ENCODE data around the gene METTL2B. TPM values are rescaled to one million over a fixed set of nuclear protein-coding genes. Genes with fewer than 3 reads are reported as not detected.
"Not testable (repeated sequence)": the region's sequence is repeated elsewhere in the genome, so short reads cannot be mapped to it uniquely, and the experiment has no call there.

Gene METTL2B
- total and polyA plus RNA-seq, 2 of the 13 experiments (the other 11 are each of a cell fraction or from before 2014, with no cell fraction given) = 15.5 to 33.1 TPM

DNA sequence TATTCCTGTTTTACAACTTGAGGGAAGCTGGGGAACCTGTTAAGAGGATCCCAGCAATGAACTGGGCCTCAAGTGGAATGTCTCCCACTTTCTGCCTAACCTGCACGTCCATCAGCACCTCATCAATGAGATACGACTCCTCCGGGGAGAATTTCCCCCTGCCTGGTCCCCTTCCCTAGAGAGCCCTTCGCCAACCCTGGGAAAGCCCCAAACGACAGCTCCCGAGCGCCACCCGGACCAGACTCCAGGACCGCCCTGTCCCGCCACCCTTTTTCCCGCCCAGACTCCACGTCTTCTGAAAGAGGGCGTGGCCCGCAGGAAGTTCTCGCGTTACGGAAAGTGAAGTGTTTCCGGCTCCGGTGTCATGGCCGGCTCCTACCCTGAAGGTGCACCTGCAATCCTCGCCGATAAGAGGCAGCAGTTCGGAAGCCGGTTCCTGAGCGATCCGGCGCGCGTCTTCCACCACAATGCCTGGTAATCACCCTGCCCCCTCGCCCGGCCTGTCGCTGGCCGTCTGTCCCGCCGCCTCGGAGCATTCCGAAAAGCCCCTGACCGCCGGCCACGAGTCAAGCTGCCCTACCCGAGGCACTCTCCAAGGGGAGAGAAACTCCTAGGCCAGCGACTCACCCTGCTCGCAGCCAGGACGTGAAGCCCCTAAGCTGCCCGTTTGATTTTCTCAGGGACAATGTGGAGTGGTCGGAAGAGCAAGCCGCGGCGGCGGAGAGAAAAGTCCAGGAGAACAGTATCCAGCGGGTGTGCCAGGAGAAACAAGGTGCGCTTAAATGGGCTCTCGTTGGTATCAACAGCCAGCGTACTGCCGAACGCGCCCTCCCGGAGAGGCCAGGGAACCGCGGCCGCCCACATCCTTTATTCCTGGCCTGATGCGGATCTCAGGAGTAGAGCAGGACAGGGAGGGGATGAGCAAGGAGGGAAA, at the start of gene METTL2B (continued):
- peak; percentile 41; the same call in 1 of the 2 replicates for TF ChIP-seq CREB1 (IDR thresholded peaks at IDR 0.05)
- TF ChIP-seq CREB1 (CRISPR knock-in tag; IDR thresholded peaks at IDR 0.05) = peak; percentile 90
- TF ChIP-seq, protein P1, sequence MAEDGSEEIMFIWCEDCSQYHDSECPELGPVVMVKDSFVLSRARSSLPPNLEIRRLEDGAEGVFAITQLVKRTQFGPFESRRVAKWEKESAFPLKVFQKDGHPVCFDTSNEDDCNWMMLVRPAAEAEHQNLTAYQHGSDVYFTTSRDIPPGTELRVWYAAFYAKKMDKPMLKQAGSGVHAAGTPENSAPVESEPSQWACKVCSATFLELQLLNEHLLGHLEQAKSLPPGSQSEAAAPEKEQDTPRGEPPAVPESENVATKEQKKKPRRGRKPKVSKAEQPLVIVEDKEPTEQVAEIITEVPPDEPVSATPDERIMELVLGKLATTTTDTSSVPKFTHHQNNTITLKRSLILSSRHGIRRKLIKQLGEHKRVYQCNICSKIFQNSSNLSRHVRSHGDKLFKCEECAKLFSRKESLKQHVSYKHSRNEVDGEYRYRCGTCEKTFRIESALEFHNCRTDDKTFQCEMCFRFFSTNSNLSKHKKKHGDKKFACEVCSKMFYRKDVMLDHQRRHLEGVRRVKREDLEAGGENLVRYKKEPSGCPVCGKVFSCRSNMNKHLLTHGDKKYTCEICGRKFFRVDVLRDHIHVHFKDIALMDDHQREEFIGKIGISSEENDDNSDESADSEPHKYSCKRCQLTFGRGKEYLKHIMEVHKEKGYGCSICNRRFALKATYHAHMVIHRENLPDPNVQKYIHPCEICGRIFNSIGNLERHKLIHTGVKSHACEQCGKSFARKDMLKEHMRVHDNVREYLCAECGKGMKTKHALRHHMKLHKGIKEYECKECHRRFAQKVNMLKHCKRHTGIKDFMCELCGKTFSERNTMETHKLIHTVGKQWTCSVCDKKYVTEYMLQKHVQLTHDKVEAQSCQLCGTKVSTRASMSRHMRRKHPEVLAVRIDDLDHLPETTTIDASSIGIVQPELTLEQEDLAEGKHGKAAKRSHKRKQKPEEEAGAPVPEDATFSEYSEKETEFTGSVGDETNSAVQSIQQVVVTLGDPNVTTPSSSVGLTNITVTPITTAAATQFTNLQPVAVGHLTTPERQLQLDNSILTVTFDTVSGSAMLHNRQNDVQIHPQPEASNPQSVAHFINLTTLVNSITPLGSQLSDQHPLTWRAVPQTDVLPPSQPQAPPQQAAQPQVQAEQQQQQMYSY (CRISPR knock-in tag; IDR thresholded peaks at IDR 0.05) = peak; percentile 76
- TF ChIP-seq ZNF777 (CRISPR knock-in tag; IDR thresholded peaks at IDR 0.05) = peak; percentile 54
- 0 out of 2 replicates have a peak, but pooled peaks have one; percentile 66 for TF ChIP-seq ZSCAN12 (CRISPR knock-in tag; IDR thresholded peaks at IDR 0.05)
- TF ChIP-seq CREM (IDR thresholded peaks at IDR 0.05) = peak; percentile 69
- TF ChIP-seq CREM (CRISPR knock-in tag; IDR thresholded peaks at IDR 0.05) = not testable (repeated sequence)
- TF ChIP-seq, protein P2, sequence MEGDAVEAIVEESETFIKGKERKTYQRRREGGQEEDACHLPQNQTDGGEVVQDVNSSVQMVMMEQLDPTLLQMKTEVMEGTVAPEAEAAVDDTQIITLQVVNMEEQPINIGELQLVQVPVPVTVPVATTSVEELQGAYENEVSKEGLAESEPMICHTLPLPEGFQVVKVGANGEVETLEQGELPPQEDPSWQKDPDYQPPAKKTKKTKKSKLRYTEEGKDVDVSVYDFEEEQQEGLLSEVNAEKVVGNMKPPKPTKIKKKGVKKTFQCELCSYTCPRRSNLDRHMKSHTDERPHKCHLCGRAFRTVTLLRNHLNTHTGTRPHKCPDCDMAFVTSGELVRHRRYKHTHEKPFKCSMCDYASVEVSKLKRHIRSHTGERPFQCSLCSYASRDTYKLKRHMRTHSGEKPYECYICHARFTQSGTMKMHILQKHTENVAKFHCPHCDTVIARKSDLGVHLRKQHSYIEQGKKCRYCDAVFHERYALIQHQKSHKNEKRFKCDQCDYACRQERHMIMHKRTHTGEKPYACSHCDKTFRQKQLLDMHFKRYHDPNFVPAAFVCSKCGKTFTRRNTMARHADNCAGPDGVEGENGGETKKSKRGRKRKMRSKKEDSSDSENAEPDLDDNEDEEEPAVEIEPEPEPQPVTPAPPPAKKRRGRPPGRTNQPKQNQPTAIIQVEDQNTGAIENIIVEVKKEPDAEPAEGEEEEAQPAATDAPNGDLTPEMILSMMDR (CRISPR knock-in tag; IDR thresholded peaks at IDR 0.05) = peak; percentile 77
- peak; percentile 81; the same call in 1 of the 2 replicates for TF ChIP-seq PITX1 (CRISPR knock-in tag; IDR thresholded peaks at IDR 0.05)
- peak; percentile 56; the same call in 1 of the 2 replicates for TF ChIP-seq ZNF788 (CRISPR knock-in tag; IDR thresholded peaks at IDR 0.05; ENCODE audit: borderline replicate concordance)
- peak; percentile 98 for TF ChIP-seq GATAD1 (CRISPR knock-in tag; IDR thresholded peaks at IDR 0.05)
- peak; percentile 82; the same call in 1 of the 2 replicates for TF ChIP-seq ZNF350 (CRISPR knock-in tag; IDR thresholded peaks at IDR 0.05; ENCODE audit: borderline replicate concordance, low read depth)
- peak; percentile 94 for TF ChIP-seq SPEN (CRISPR knock-in tag; IDR thresholded peaks at IDR 0.05; ENCODE audit: low read depth)
- TF ChIP-seq ZNF263 (CRISPR knock-in tag; IDR thresholded peaks at IDR 0.05) = peak; percentile 45; the same call in 1 of the 2 replicates
- TF ChIP-seq, protein P3, sequence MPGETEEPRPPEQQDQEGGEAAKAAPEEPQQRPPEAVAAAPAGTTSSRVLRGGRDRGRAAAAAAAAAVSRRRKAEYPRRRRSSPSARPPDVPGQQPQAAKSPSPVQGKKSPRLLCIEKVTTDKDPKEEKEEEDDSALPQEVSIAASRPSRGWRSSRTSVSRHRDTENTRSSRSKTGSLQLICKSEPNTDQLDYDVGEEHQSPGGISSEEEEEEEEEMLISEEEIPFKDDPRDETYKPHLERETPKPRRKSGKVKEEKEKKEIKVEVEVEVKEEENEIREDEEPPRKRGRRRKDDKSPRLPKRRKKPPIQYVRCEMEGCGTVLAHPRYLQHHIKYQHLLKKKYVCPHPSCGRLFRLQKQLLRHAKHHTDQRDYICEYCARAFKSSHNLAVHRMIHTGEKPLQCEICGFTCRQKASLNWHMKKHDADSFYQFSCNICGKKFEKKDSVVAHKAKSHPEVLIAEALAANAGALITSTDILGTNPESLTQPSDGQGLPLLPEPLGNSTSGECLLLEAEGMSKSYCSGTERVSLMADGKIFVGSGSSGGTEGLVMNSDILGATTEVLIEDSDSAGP (CRISPR knock-in tag; IDR thresholded peaks at IDR 0.05; ENCODE audit: borderline replicate concordance) = peak; percentile 88
- peak; percentile 76 for TF ChIP-seq ZNF274 (CRISPR knock-in tag; IDR thresholded peaks at IDR 0.05)
- peak; percentile 80 for TF ChIP-seq AGO1 (IDR thresholded peaks at IDR 0.05; ENCODE audit: low read depth, low read length, poor library complexity, severe bottlenecking)
- peak; percentile 78 for TF ChIP-seq ZNF709 (CRISPR knock-in tag; IDR thresholded peaks at IDR 0.05)
- TF ChIP-seq KMT2A (CRISPR knock-in tag; IDR thresholded peaks at IDR 0.05) = peak; percentile 95
- TF ChIP-seq, protein P4, sequence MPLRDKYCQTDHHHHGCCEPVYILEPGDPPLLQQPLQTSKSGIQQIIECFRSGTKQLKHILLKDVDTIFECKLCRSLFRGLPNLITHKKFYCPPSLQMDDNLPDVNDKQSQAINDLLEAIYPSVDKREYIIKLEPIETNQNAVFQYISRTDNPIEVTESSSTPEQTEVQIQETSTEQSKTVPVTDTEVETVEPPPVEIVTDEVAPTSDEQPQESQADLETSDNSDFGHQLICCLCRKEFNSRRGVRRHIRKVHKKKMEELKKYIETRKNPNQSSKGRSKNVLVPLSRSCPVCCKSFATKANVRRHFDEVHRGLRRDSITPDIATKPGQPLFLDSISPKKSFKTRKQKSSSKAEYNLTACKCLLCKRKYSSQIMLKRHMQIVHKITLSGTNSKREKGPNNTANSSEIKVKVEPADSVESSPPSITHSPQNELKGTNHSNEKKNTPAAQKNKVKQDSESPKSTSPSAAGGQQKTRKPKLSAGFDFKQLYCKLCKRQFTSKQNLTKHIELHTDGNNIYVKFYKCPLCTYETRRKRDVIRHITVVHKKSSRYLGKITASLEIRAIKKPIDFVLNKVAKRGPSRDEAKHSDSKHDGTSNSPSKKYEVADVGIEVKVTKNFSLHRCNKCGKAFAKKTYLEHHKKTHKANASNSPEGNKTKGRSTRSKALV (CRISPR knock-in tag; IDR thresholded peaks at IDR 0.05) = peak; percentile 54; the same call in 1 of the 2 replicates
